ENCODE data around the gene ZNF329. TPM values are rescaled to one million over a fixed set of nuclear protein-coding genes. Genes with fewer than 3 reads are reported as not detected.

Gene ZNF329
- polyA plus RNA-seq, 1 of the 3 experiments (the other 2 are of a cell fraction), result 3.6 TPM

DNA sequence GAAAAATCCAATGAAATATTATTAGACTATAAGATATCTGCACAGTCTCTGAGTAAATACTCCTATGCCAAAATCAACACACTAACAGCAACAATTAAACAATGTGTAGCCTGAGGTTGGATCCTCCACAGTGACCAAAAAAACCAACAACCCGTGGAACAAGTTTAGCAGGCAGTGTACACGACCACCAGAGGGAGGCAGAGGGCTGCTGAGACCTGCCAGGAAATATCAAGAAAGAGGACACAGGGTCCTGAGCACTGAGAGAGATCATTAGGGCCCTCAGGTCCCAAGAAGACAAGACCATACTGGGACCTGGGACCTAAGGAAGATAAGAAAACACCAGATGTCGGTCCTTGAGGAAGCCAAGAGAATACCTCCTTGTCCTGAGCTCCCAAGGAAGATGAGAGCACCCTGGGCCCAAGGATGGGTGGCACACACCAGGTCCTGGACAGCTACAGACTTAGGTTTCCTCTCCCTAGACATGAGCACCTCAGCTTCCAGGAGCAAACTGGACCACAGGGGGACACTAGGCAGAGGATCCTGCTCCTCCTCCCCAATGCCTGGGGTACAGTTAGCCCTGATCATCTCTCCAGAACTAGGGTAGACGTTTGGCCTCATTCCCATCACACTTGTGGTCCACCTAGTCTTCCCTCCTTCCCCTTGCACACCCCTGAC lies 31.4 kb upstream of the ZNF329 start:
- CTCF ChIA-PET, result no interaction called here
- H3K9me3 ChIP-seq, result peaks cover 10% of the 10 kb centered on the region; the same call in 1 of the 2 replicates
- H3K9ac ChIP-seq, result no peak overlapping the region
- no peak for DNase-seq
- H2AFZ ChIP-seq (ENCODE audit: low read depth), result no peak overlapping the region
- no peaks in the 10 kb centered on the region for H3K9me2 ChIP-seq
- no peaks in the 10 kb centered on the region for H4K20me1 ChIP-seq (ENCODE audit: insufficient read depth)
- no peak for TF ChIP-seq NFIC (IDR thresholded peaks at IDR 0.05; ENCODE audit: borderline replicate concordance)
- TF ChIP-seq NRF1 (IDR thresholded peaks at IDR 0.05; ENCODE audit: low read depth, low read length), result no peak
- peak; percentile 44 for TF ChIP-seq CTCF (IDR thresholded peaks at IDR 0.05)
- no peak for TF ChIP-seq GATA2 (CRISPR knock-in tag; IDR thresholded peaks at IDR 0.05)
- no peak for TF ChIP-seq TEAD4 (IDR thresholded peaks at IDR 0.05; ENCODE audit: borderline replicate concordance, insufficient read depth)
- TF ChIP-seq FOSL2 (IDR thresholded peaks at IDR 0.05; ENCODE audit: borderline replicate concordance, low read depth), result no peak
- TF ChIP-seq USF2 (IDR thresholded peaks at IDR 0.05; ENCODE audit: borderline replicate concordance, low read depth, low read length), result no peak
- TF ChIP-seq SIN3A (IDR thresholded peaks at IDR 0.05; ENCODE audit: borderline replicate concordance, low read depth, low read length), result no peak
- TF ChIP-seq RCOR1 (IDR thresholded peaks at IDR 0.05; ENCODE audit: low read length), result no peak
- TF ChIP-seq, protein P1, sequence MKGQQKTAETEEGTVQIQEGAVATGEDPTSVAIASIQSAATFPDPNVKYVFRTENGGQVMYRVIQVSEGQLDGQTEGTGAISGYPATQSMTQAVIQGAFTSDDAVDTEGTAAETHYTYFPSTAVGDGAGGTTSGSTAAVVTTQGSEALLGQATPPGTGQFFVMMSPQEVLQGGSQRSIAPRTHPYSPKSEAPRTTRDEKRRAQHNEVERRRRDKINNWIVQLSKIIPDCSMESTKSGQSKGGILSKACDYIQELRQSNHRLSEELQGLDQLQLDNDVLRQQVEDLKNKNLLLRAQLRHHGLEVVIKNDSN (IDR thresholded peaks at IDR 0.05; ENCODE audit: borderline replicate concordance, low read depth), result no peak
- TF ChIP-seq RAD21 (IDR thresholded peaks at IDR 0.05; ENCODE audit: low read length), result peak; percentile 37
- TF ChIP-seq EP300 (IDR thresholded peaks at IDR 0.05; ENCODE audit: borderline replicate concordance in 1 of 2, low read depth in 1 of 2, low read length in 1 of 2), result no peak
- no peak overlapping the region for H3K4me2 ChIP-seq
- H3K4me3 ChIP-seq (ENCODE audit: low read depth in 2 of 2, low read length in 1 of 2), result peak overlapping the region; percentile 54 to 65; a peak in 2 of 4 replicates
- no peak overlapping the region for H3K27ac ChIP-seq (ENCODE audit: low read depth in 2 of 2, low read length in 1 of 2)
- H3K4me1 ChIP-seq (ENCODE audit: control insufficient read depth in 1 of 2, insufficient read depth in 2 of 2, low read depth in 1 of 2, low read length in 1 of 2), result no peaks in the 10 kb centered on the region; a peak in 1 of 4 replicates
- WGBS (ENCODE audit: low lambda C conversion rate), result 41% methylated on average over 4 of the region's 4 CpGs
- H3K79me2 ChIP-seq (ENCODE audit: insufficient read depth), result no peaks in the 10 kb centered on the region
- peaks cover 3% of the 10 kb centered on the region for H3F3A ChIP-seq (replicated peaks; ENCODE audit: insufficient read depth)
- H3K36me3 ChIP-seq (replicated peaks in 1 of 2; ENCODE audit: control insufficient read depth in 1 of 2, insufficient read depth in 2 of 2, low read length in 1 of 2), result peaks cover 0 to 25% of the 10 kb centered on the region in 2 experiments
- POLR2A ChIA-PET, result interaction anchor here (1.6 kb wide), 1 partner anchor 181 kb away, joined by 5 read pairs; the partner anchor contains the start of gene ZNF497
- H3K27me3 ChIP-seq (ENCODE audit: insufficient read depth), result no peaks in the 10 kb centered on the region

GRCh38 chr19:58170860-58171259 lies 20.3 kb upstream of the ZNF329 start:
- Histone ChIP-seq H3K79me2 (ENCODE audit: insufficient read depth) (no peaks in the 10 kb centered on the region), H3K27me3 (ENCODE audit: insufficient read depth) (no peaks in the 10 kb centered on the region), H3K9me2 (no peaks in the 10 kb centered on the region), H3K9ac (no peak overlapping the region), H3K36me3 (replicated peaks in 1 of 2; ENCODE audit: control insufficient read depth in 1 of 2, insufficient read depth in 2 of 2, low read length in 1 of 2) (no peaks in the 10 kb centered on the region), H3K4me1 (ENCODE audit: control insufficient read depth in 1 of 2, insufficient read depth in 2 of 2, low read depth in 1 of 2, low read length in 1 of 2) (no peaks in the 10 kb centered on the region), H3K4me3 (ENCODE audit: low read depth in 2 of 2, low read length in 1 of 2) (no peak overlapping the region), H4K20me1 (ENCODE audit: insufficient read depth) (no peaks in the 10 kb centered on the region), H3K27ac (ENCODE audit: low read depth in 2 of 2, low read length in 1 of 2) (no peak overlapping the region), H2AFZ (ENCODE audit: low read depth) (0 out of 2 replicates have a peak overlapping the region, but pooled peaks have one; percentile 29), H3K9me3 (no peaks in the 10 kb centered on the region; the same call in 1 of the 2 replicates), H3K4me2 (no peak overlapping the region), H3F3A (replicated peaks; ENCODE audit: insufficient read depth) (no peaks in the 10 kb centered on the region)
- WGBS (ENCODE audit: low lambda C conversion rate), result 0% methylated on average over 1 of the region's 1 CpG
- TF ChIP-seq, protein P2, sequence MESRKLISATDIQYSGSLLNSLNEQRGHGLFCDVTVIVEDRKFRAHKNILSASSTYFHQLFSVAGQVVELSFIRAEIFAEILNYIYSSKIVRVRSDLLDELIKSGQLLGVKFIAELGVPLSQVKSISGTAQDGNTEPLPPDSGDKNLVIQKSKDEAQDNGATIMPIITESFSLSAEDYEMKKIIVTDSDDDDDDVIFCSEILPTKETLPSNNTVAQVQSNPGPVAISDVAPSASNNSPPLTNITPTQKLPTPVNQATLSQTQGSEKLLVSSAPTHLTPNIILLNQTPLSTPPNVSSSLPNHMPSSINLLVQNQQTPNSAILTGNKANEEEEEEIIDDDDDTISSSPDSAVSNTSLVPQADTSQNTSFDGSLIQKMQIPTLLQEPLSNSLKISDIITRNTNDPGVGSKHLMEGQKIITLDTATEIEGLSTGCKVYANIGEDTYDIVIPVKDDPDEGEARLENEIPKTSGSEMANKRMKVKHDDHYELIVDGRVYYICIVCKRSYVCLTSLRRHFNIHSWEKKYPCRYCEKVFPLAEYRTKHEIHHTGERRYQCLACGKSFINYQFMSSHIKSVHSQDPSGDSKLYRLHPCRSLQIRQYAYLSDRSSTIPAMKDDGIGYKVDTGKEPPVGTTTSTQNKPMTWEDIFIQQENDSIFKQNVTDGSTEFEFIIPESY (IDR thresholded peaks at IDR 0.05; ENCODE audit: borderline replicate concordance, low read depth), result no peak
- no peak for TF ChIP-seq SMC3 (IDR thresholded peaks at IDR 0.05; ENCODE audit: low read depth, low read length)
- no peak for TF ChIP-seq USF2 (IDR thresholded peaks at IDR 0.05; ENCODE audit: borderline replicate concordance, low read depth, low read length)
- TF ChIP-seq RCOR1 (IDR thresholded peaks at IDR 0.05; ENCODE audit: low read length), result no peak
- TF ChIP-seq SIN3A (IDR thresholded peaks at IDR 0.05; ENCODE audit: borderline replicate concordance, low read depth, low read length), result no peak
- no peak for TF ChIP-seq POLR2AphosphoS5 (IDR thresholded peaks at IDR 0.05; ENCODE audit: low read depth, low read length)
- no peak for TF ChIP-seq RAD21 (IDR thresholded peaks at IDR 0.05; ENCODE audit: low read length)
- TF ChIP-seq TCF12 (IDR thresholded peaks at IDR 0.05), result no peak
- POLR2A ChIA-PET, result no interaction called here
- CTCF ChIA-PET, result no interaction called here
- no peak for DNase-seq
